ENCODE results near the gene NT5M.

GRCh38 chr17:17325228-17325627, 22.1 kb downstream of the NT5M start:
- TF ChIP-seq CTCF (conservative IDR thresholded peaks at IDR 0.05 in 1 of 2, IDR thresholded peaks at IDR 0.05 in 1 of 2; ENCODE audit: low read depth in 1 of 2, low read length in 2 of 2), result no peak
- TF ChIP-seq EZH2 (IDR thresholded peaks at IDR 0.05; ENCODE audit: low read length, missing control alignments), result no peak
